Liver (tissue), 3 donors: ENCODE data around the gene SPSB2.

Experiments
- CTCF ChIP-seq: fragments of 150-350 bp; IDR thresholded peaks from 2 replicates; pipeline ENCODE4 v1.5.1; 2017; ENCODE audit warnings: improper control_type of control experiment, low read depth, low read length; ENCODE audit not compliant: missing input control
- GABPA ChIP-seq, 2 donors: IDR thresholded peaks in 1 of 2; conservative IDR thresholded peaks in 1 of 2; 2 replicates each; pipeline ENCODE4 v1.6.1; 2016; ENCODE audit warnings: antibody characterized with exemption in 2 of 2, mild to moderate bottlenecking in 1 of 2, moderate library complexity in 1 of 2
- RAD21 ChIP-seq, 2 donors: IDR thresholded peaks; 2 replicates each; pipeline ENCODE4 v1.6.1; 2016; ENCODE audit warnings: antibody characterized with exemption in 2 of 2, mild to moderate bottlenecking in 2 of 2
- RXRA ChIP-seq, 2 donors: IDR thresholded peaks; 2 replicates each; pipeline ENCODE4 v1.6.1; 2017 to 2018; ENCODE audit warnings: antibody characterized with exemption in 2 of 2, mild to moderate bottlenecking in 1 of 2
- donor health status: healthy.
- donor health status: healthy.

- TF ChIP-seq CTCF: no peak
- TF ChIP-seq RXRA (IDR thresholded peaks at IDR 0.05): no peak
- no peak for TF ChIP-seq GABPA (IDR thresholded peaks at IDR 0.05 in 1 of 2, conservative IDR thresholded peaks at IDR 0.05 in 1 of 2)
- no peak for TF ChIP-seq RAD21 (IDR thresholded peaks at IDR 0.05)
Observed at GRCh38 chr12:6839482-6840201, 33.5 kb downstream of the SPSB2 start.
